GM19240 (cell line): ENCODE data around the gene OR7C2.
"Not testable (repeated sequence)": the region's sequence is repeated elsewhere in the genome, so short reads cannot be mapped to it uniquely, and the experiment has no call there.

Experiments
- DNase-seq: peaks from one replicate; pipeline ENCODE4 v3.0.0; 2011; ENCODE audit warnings: low spot score; ENCODE audit not compliant: insufficient read length

OR7C2 gene

DNA sequence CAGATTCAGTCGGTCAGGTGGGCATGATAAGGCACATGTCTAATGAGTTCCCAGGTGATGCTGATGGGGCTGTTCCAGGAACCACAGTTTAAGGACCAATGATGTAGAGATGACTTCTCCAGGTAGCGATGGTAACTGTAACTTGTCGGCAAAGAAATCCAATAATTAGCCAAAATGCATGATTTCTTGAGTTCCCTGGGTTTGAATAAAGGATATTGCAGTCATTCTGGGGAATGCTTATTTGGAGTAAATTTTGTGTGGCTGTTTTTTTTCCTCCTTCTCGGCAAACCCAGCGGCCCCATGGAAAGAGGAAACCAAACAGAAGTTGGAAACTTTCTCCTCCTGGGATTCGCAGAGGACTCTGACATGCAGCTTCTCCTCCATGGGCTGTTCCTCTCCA lies at the start of gene OR7C2:
OR7C2 (plus strand) TSS at position 301 of the 400 bp plus-strand sequence; CDS start at position 301, 0 bp downstream.
- DNase-seq, result no peak

DNA sequence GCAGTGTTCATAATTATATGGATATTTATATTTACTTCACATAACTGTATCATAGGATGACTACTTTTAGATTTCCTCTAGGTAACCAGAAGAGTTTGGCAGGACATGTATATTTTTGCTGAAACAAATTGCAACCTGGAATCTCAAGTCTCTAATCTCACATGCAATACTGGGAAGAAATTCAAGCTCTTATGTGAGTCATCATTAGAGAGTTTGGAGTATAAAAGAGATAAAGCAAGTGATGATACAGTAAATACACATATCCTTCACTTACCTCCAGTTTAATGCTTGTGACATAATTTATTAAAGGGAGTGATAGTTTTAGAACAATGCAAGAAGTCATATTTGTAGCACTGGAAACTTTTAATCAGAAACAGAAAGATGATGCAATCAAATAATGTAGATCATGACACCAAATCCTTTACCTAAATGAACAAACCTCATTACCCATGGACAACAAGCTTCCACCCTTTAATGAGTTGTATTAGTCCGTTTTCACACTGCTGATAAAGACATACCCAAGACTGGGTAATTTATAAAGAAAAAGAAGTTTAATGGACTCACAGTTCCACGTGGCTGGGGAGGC lies 39.5 kb upstream of the OR7C2 start:
- no peak for DNase-seq

DNA sequence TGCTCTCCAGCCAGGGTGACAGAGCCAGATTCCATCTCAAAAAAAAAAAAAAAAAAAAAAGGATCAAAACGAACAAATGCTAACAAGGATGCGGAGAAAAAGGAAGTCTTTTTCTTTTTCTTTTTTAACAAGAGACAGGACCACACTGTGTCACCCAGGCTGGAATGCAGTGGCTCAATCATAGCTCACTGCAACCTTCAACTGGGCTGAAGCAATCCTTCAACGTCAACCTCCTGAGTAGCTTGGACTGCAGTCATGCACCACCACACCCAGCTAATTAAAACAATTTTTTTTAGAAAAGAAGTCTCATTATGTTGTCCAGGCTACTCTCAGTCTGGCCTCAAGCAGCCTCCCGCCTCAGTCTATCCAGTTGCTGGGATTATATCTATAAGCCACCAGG lies 34.6 kb upstream of the OR7C2 start:
- no peak for DNase-seq

DNA sequence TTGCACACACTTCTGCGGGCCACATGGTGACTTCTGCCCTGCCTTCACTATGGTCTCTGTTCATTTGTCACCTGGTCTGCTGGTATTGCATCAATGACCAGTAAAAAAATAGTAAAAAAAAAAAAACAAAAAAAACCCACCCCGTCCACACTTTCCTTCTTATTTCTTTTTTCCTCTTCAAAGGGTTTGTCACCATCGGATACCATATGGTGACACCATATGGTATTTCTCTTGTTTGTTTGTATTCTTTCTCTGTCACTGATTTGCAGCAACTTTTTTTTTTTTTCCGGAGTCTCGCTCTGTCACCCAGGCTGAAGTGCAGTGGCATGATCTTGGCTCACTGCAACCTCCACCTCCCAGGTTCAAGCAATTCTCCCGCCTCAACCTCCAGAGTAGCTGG lies 26.2 kb upstream of the OR7C2 start:
- DNase-seq, result no peak

DNA sequence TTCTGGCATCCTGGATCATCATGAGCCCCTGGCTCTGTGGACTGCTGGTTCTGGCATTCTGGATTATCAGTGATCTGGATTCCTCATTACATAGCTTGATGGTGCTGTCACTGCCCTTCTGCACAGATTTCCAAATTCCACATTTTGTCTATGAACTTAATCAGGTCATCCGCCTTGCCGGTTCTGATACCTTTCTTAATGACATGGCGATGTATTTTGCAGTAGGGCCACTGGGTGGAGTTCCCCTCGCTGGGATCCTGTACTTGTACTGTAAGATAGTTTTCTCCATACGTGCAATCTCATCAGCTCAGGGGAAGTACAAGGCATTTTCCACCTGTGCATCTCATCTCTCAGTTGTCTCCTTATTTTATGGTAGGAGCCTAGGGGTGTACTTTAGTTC lies 24.4 kb upstream of the OR7C2 start:
- DNase-seq, result no peak

DNA sequence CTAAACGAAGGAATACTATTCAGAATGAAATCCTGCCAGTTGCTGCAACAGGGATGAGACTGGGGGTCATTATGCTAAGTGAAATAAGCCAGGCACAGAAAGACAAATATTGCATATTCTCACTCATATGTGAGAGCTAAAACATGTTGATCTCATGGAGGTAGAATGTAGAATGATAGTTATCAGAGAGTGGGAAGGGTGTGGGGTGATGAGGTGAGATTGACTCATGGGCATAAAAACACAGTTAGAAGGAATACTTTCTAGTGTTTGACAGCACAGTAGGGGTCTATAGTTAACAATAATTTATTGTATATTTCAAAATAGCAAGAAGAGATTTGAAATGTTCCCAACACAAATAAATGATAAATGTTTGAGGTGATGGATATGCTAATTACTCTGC lies 7.8 kb upstream of the OR7C2 start:
- no peak for DNase-seq

DNA sequence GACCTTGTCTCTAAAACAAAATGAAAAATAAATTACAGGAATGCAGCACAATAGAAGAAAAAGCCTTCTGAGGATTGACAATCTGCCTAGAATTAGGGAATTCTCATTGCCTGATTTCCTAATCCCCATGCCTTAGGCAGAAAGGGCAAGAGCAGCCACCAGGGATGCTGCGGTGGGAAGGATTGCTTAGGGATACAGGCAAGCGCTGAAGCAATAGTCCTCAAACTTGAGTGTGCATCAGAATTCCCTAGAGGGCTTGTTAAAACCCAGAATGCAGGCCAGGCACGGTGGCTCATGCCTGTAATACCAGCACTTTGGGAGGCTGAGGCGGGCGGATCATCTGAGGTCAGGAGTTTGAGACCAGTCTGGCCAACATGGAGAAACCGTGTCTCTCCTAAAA lies 1.0 kb upstream of the OR7C2 start:
- no peak for DNase-seq

DNA sequence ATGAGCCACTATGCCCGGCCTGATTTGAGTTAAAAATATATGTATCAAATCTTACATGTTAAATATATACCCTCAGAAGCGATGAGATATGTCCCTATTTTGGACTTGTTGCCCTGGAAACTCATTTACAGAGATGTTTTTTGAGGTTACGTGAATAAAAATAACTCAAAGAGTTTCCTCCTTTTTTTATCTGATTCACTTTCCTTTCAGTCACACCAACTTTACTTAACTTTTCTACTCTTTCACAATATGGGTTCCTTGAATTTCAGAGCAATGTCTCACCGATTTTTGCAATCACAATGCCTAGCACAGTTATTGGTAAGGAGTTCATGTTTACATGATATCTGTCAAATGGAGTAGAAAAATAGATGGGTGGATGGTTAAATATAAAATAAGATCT lies 2.3 kb downstream of the OR7C2 start:
- DNase-seq, result no peak

DNA sequence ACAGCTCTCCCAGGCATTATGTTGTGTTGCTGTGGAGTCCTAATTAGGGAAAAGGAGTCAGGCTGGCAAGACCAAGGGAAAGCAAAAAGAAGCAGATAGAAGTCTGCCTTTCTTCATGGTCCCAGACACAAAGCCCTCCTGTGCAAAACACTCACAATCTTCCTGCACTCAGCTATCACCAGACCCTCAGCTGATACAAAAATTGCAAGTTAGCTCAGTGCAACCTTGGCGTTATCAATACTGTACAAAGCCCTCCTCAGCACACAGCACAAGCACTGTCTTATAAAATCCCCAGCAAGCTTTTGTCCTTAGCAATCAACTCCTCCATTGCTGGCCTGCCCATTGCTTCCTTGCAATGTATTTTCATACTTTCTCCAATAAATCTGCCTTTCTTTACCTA lies 3.2 kb downstream of the OR7C2 start:
- DNase-seq, result no peak

DNA sequence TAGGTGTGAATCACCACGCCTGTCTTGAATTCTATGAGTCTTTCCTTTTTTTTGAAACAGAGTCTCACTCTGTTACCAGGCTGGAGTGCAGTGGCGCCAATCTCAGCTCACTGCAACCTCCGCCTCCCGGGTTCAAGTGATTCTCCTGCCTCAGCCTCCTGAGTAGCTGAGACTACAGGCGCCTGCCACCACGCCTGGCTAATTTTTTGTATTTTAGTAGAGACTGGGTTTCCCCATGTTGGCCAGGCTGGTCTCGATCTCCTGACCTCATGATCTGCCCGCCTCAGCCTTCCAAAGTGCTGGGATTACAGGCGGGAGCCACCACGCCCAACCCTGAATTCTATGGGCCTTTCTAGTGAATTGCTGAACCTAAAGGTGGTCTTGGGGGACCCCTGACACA lies 8.1 kb downstream of the OR7C2 start:
- not testable (repeated sequence) for DNase-seq

DNA sequence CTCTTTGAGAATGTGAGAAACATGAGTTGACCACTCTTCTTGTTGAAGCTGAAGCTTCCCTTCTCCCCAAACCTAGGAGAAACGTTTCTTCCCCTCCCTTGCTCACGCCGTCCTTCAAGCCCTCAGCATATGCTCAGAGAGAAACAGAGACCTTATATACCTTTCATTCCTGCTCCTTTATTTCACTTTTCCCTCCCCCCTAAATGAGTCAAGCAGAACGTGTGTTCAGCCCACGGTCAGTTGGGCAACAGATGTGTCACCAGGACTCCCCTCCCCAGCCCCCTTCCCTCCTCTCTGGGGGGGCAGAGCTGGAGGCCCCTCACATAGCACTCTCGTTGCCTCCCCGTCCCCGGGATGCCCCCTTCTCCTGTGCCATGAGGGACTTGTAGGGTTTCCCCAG lies 8.6 kb downstream of the OR7C2 start:
- no peak for DNase-seq

DNA sequence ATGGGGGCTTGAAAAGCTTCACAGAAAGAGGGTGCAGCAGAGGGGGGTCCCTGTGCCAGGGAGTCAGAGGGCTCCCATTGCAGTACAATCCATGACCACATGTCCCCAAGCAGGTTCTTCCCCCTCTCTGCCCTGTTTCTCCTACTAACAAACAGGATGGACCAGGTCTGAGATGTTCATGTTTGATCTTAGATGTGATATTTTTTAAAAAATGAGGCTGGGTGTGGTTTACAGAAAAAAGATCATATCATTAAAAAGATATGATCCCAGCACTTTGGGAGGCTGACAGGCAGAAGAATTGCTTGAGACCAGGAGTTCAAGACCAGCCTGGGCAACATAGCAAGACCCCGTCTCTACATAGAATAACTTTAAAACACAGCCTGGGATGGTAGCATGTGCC lies 9.1 kb downstream of the OR7C2 start:
- DNase-seq, result no peak

DNA sequence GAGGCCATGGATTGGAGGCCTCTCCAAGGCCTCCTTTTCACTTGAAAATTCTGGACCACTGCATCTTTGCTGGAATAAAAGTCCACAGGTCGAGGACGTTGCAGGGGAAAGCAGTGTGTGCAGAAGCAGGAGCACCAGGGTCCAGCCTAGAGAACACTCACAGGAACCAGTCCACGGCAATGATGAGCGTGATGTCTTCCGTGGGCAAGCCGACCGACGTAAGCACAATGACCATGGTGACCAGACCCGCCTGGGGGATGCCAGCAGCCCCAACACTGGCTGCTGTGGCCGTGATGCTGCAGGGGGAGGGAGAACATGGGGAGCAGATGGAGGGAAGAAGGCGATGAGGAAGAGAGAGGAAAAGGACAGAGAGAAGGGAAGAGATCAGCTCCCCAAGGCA lies 11.5 kb downstream of the OR7C2 start:
- DNase-seq, result no peak

DNA sequence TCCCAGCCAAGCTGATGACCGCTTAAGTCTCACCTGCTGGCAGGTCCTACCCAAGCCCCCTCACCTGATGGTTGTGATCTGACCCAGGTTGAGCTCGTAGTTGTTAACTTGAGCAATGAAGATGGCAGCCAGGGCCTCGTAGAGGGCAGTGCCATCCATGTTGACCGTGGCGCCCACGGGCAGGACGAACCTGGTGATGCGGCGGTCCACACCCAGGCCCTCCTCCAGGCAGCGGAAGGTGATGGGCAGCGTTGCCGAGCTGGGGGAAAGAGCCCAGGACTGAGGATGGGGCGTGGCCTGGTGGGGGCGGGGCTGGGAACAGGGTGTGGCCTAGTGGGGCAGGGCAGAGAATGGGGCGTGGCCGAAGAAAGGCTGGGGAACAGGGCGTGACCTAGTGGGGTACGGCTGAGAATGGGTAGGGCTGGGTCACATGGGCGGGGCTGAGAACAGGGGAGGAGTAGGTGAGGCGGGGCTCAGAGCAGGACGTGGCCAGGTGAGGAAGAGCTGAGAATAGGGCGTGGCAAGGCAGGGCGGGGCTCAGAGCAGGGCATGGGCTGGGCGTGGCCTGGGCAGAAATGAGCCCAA lies 12.9 kb downstream of the OR7C2 start:
- DNase-seq, result no peak

DNA sequence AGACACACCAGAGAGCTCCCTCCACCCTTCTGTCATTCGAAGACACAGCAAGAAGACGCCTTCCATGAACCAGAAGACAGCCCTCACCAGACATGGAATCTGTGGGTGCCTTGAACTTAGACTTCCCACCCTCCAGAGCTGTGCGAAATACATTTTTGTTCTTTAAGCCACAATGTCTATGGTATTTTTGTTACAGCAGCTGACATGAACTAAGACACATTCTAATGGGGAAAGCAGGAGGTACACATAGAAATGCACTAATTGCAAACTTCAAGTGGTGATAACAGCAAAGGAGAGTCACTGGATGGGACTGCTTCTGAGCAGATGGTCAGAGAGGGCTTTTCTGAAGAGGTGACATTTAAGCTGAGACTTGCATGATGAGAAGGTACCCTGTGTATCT lies 16.2 kb downstream of the OR7C2 start:
- DNase-seq, result no peak

DNA sequence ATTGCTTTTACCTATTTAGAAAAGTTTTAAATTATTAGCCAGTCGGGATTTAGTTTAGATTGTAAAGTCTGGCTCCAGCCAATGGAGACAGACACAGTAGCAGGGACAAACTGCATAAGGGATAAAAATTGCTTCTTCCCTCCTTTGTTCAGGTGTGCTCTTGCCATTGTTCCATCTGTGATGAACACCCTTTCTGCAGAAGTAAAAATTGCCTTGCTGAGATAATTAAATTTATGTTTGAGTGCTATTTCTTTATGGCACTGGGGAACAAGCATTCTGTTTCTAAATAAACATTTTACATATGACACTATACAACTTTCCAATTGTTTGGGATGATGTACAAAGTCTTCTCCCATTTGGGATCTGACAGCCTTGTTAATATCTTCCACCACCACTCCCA lies 18.0 kb downstream of the OR7C2 start:
- no peak for DNase-seq

DNA sequence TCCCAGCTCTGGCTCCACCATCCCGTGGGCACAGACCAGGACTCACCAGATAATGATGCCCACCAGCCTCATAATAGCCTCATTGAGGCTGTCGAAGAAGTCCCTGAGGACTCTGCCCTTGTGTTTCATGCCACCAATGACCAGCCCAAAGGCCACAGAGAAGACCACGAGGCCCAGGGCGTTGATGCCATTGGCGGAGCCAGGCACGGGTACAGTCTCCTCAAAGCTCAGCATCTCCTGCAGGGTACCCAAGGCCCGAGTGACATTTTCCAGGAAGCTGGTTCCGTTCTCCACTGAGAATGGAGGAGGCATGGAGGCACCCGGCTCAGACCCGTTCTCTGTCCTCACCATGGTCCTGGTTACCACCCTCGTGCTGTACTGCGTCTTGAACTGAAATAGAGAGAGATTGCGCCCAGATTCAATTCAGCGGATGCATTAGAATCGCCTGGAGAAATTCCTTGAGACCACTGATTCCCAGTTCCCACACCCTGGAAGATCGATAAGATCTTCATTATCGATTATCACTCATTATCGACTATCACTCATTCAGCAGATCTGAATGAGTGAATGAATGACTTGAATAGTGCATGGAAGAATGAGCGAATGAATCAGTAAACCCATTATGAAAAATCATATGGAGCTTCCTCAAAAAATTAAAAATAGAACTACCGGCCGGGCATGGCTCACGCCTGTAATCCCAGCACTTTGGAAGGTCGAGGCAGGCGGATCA lies 20.8 kb downstream of the OR7C2 start:
- DNase-seq, result no peak

DNA sequence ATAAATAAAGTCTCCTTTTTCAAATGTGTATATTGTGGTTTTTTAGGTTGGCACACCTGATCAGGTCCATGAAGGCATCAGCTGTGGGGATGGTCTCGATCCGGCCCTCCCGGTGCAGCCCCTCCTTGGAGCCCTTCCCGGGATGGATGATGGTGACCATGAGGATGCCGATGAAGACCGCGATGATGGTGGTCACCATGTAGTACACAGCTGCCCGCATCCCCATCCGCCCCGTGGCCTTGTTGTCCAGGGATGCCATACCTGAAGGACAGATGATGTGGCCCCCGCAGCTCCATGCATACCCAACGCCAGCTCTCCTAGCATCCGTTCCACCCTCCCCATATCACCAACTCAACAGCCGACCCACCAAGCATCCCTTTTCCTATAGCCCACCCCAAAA lies 27.0 kb downstream of the OR7C2 start:
- no peak for DNase-seq

DNA sequence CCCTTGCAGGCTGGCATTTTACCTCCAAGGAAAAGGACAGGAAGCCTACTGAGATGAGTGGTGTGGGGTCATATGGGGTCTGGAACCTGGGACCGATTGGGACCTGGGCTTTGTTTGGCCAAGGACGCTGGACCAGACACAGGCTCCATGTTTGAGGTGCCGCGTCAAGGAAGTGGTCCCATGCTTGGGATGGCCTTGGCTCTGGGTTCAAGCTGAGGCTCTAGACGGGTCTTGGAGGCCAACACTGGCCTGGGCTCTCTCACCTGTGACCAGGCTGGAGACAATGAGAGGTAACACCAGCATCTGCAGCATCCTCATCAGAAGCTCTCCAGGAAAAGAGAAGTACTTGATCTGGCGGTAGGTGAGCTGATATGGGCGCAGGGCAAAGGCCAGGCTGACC lies 30.2 kb downstream of the OR7C2 start:
- DNase-seq, result no peak

DNA sequence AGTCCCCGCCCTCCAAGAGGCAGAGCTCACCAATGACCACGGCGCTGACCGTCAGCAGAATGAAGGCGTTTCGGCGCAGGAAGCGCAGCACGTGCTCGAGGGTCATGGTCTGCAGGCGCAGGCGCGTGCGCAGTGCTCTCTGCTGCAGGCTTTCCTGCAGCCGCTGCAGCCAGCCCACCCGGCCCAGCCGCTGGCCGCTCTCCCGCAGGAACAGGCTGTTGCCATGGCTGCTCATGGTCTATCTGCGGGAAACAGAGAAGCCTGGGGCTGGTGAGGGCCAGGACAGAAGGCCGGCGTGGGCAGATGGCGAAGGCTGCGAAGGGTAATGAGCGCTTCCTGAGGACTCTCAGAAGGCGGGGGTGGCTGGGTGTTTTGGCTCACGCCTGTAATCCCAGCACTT lies 31.4 kb downstream of the OR7C2 start:
- DNase-seq, result no peak

DNA sequence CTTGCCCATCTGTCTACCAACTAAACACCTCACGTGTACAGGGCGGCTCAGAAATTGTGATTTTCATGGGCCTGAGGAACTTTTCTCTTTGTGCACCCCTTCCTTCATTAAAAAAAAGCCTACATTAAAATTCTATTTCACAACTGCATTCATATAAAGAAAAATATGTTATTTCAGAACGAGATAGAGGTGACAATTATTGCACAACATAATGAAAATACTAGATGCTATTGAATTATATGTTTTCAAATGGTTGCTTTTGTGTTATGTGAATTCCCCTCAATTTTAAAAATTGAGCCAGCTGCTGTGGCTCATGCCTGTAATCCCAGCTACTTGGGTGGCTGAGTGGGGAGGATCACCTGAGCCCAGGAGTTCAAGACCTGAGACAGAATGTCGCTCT lies 33.2 kb downstream of the OR7C2 start:
- no peak for DNase-seq

DNA sequence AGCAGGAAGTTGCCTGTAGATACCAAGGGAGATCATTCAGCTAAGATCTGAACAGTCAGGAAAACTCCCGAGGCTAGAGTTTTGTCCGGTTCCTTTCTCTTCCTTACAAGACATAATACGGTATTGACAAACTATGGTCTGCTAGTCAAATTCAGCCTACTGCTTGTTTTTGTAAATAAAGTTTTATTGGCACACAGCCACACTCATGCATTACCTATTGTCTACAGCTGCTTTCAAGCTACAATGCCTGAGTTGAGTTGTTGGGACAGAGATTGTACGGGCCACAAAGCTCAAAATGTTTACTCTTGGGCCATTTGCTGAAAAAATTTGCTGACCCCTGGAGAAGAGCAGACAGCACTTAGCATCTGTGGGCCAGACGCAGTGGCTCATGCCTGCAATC lies 35.8 kb downstream of the OR7C2 start:
- DNase-seq, result no peak

DNA sequence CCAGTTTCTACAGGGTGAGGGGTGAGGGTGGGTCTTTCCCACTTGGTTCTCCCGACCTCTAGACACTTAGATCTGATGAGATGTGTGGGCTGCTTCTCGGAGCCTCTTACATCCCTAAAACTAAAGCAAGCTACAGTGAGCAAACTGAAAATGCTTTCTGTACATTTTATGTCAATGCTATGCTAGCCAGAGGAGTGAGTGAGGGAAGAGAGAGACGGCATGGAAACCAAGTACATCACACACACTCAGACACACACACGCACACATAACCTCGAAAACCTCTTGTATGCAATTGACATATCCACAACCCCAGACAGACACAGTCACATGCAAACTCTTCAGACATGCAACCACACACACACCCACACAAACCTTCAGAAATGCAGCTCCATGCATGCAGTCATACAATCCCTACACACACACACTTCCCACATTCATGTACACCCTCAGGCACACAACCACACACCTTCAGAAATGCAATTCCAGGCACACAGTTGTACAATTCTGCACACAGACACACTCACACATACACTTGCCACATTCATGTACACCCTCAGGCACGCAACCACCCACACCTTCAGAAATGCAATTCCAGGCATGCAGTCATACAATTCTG lies 37.0 kb downstream of the OR7C2 start:
- no peak for DNase-seq
